ENCODE data around the gene PPP6R2. TPM values are rescaled to one million over a fixed set of nuclear protein-coding genes. Genes with fewer than 3 reads are reported as not detected.

The PPP6R2 gene
- total RNA-seq, 1 experiment from 2014 or later = 42.6 TPM

DNA sequence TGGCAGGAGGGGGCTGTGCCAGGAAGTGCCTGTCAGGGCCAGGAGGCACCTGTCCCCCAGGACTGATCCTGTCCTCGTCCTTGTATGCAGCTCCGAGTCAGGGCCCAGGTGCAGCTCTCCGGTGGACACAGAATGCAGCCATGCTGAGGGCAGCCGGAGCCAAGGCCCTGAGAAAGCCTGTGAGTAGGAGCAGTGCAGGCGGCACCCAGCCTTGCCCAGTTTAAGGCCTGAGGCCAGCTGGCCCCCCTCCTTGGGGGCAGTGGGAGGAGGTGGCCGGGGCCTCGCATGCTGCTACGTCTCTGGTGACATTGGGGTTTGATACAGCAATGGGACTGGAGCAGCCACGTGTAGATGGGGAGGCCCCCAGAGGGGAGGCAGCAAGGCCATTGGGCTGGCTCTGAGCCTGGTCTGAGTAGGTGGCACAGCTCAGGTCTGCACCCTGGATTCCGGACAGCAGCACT lies 96.8 kb downstream of the PPP6R2 start:
- Histone ChIP-seq H3K14ac (ENCODE audit: insufficient read depth, low read length) (no peak overlapping the region; the same call in 1 of the 2 replicates), H3K79me2 (ENCODE audit: insufficient read depth, low read length) (no peaks in the 10 kb centered on the region), H3K9ac (ENCODE audit: extremely low read depth, insufficient read length, low read length) (no peak overlapping the region), H3K27ac (ENCODE audit: insufficient read length, low read depth, low read length) (no peak overlapping the region), H3K4me1 (ENCODE audit: insufficient read depth, low read length) (no peaks in the 10 kb centered on the region), H4K91ac (ENCODE audit: insufficient read length, low read depth, low read length) (no peak overlapping the region), H3K27me3 (ENCODE audit: insufficient read depth, low read length) (no peaks in the 10 kb centered on the region), H3K79me1 (ENCODE audit: insufficient read depth, low read depth, low read length, poor library complexity, severe bottlenecking) (no peaks in the 10 kb centered on the region), H2BK20ac (ENCODE audit: low read depth, low read length, poor library complexity, severe bottlenecking) (no peak overlapping the region), H3T11ph (ENCODE audit: low read length) (no peak overlapping the region), H3K4me2 (ENCODE audit: insufficient read depth, insufficient read length, low read length) (no peak overlapping the region), H4K20me1 (ENCODE audit: control insufficient read depth, insufficient read depth, insufficient read length) (no peaks in the 10 kb centered on the region), H3K56ac (ENCODE audit: insufficient read length, low read depth, low read length) (no peak overlapping the region), H2BK15ac (ENCODE audit: low read depth, low read length) (no peak overlapping the region), H3K18ac (ENCODE audit: insufficient read length, low read depth, low read length) (no peak overlapping the region), H2AK5ac (ENCODE audit: insufficient read length, low read length) (no peak overlapping the region), H2BK12ac (ENCODE audit: insufficient read length, low read depth, low read length) (no peak overlapping the region), H2BK120ac (ENCODE audit: low read depth, low read length, poor library complexity, severe bottlenecking) (no peak overlapping the region), H3K23me2 (ENCODE audit: insufficient read length, low read depth, low read length, poor library complexity, severe bottlenecking) (no peaks in the 10 kb centered on the region), H2AFZ (ENCODE audit: low read length) (no peak overlapping the region), H4K8ac (replicated peaks; ENCODE audit: insufficient read length, low read depth, low read length) (no peak overlapping the region), H4K5ac (ENCODE audit: insufficient read length, low read depth, low read length) (no peak overlapping the region), H3K4ac (ENCODE audit: low read depth, low read length) (no peak overlapping the region), H3K9me3 (ENCODE audit: control insufficient read depth, low read depth, low read length) (no peaks in the 10 kb centered on the region), H2BK5ac (ENCODE audit: insufficient read length, low read length) (no peak overlapping the region), H3K23ac (ENCODE audit: insufficient read length, low read depth, low read length) (no peak overlapping the region)
- Mint-ChIP-seq H3K4me1 (peaks cover 0 to under 1% of the 10 kb centered on the region in 2 experiments; a peak in 2 of 4 replicates), H3K4me3 (no peak overlapping the region), H3K9me3 (no peaks in the 10 kb centered on the region), H3K27me3 (ENCODE audit: low read depth) (no peaks in the 10 kb centered on the region), H3K27ac (no peak overlapping the region), H3K36me3 (ENCODE audit: insufficient read depth in 1 of 3, low read depth in 3 of 3) (peaks cover 0 to 43% (median 22%) of the 10 kb centered on the region in 3 experiments; a peak in 6 of 7 replicates)
- TF ChIP-seq, protein P1, sequence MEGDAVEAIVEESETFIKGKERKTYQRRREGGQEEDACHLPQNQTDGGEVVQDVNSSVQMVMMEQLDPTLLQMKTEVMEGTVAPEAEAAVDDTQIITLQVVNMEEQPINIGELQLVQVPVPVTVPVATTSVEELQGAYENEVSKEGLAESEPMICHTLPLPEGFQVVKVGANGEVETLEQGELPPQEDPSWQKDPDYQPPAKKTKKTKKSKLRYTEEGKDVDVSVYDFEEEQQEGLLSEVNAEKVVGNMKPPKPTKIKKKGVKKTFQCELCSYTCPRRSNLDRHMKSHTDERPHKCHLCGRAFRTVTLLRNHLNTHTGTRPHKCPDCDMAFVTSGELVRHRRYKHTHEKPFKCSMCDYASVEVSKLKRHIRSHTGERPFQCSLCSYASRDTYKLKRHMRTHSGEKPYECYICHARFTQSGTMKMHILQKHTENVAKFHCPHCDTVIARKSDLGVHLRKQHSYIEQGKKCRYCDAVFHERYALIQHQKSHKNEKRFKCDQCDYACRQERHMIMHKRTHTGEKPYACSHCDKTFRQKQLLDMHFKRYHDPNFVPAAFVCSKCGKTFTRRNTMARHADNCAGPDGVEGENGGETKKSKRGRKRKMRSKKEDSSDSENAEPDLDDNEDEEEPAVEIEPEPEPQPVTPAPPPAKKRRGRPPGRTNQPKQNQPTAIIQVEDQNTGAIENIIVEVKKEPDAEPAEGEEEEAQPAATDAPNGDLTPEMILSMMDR (conservative IDR thresholded peaks at IDR 0.05) = no peak
- WGBS (ENCODE audit: extremely low coverage, insufficient read length, low lambda C conversion rate) = no CpG with 5 or more reads among the region's 10 CpGs
- no peak for DNase-seq

Data from H9 (cell line).